H9 (cell line): ENCODE measurements around the gene HYDIN. TPM values are rescaled to one million over a fixed set of nuclear protein-coding genes. Genes with fewer than 3 reads are reported as not detected.

Source experiments
- DNase-seq: peaks from one replicate; pipeline ENCODE4 v3.0.0-alpha.2; 2017
- H2AFZ ChIP-seq: one replicate; pipeline ENCODE4 v1.6.1; 2013; ENCODE audit warnings: mild to moderate bottlenecking, low read length, control low read depth, moderate library complexity
- H2AK5ac ChIP-seq: 2 replicates; pipeline ENCODE4 v1.6.1; 2013; ENCODE audit warnings: low read length, control low read depth, mixed read lengths; ENCODE audit not compliant: insufficient read length
- H2BK120ac ChIP-seq: one replicate; pipeline ENCODE4 v1.6.1; 2013; ENCODE audit warnings: low read depth, mild to moderate bottlenecking, low read length, control low read depth, inconsistent platforms; ENCODE audit not compliant: poor library complexity, severe bottlenecking
- H2BK12ac ChIP-seq: 2 replicates; pipeline ENCODE4 v1.6.1; 2013; ENCODE audit warnings: low read length, control low read depth, mixed read lengths, low read depth; ENCODE audit not compliant: insufficient read length
- H2BK15ac ChIP-seq: 2 replicates; pipeline ENCODE4 v1.6.1; 2013; ENCODE audit warnings: low read depth, low read length, control low read depth
- H2BK20ac ChIP-seq: one replicate; pipeline ENCODE4 v1.6.1; 2013; ENCODE audit warnings: low read depth, mild to moderate bottlenecking, low read length, control low read depth, inconsistent platforms; ENCODE audit not compliant: poor library complexity, severe bottlenecking
- H2BK5ac ChIP-seq: 2 replicates; pipeline ENCODE4 v1.6.1; 2013; ENCODE audit warnings: low read length, control low read depth, mixed read lengths; ENCODE audit not compliant: insufficient read length
- H3K14ac ChIP-seq: 2 replicates; pipeline ENCODE4 v1.6.1; 2013; ENCODE audit warnings: low read length, control low read depth; ENCODE audit not compliant: insufficient read depth
- H3K18ac ChIP-seq: 2 replicates; pipeline ENCODE4 v1.6.1; 2013; ENCODE audit warnings: low read depth, mild to moderate bottlenecking, mixed read lengths, low read length, control low read depth; ENCODE audit not compliant: insufficient read length
- H3K23ac ChIP-seq: 2 replicates; pipeline ENCODE4 v1.6.1; 2013; ENCODE audit warnings: low read length, control low read depth, mixed read lengths, low read depth; ENCODE audit not compliant: insufficient read length
- H3K23me2 ChIP-seq: 2 replicates; pipeline ENCODE4 v1.6.1; 2013; ENCODE audit warnings: low read depth, mild to moderate bottlenecking, mixed read lengths, low read length, control low read depth; ENCODE audit not compliant: insufficient read length, poor library complexity, severe bottlenecking
- H3K27ac ChIP-seq: 2 replicates; pipeline ENCODE4 v1.5.1; 2013; ENCODE audit warnings: low read length, control low read depth, mixed read lengths, low read depth; ENCODE audit not compliant: insufficient read length
- H3K27me3 ChIP-seq: 2 replicates; pipeline ENCODE4 v1.6.1; 2013; ENCODE audit warnings: low read length, control low read depth, inconsistent platforms; ENCODE audit not compliant: insufficient read depth
- H3K4ac ChIP-seq: 2 replicates; pipeline ENCODE4 v1.6.1; 2013; ENCODE audit warnings: low read depth, mild to moderate bottlenecking, control low read depth, inconsistent platforms, low read length, moderate library complexity
- H3K4me1 ChIP-seq: 2 replicates; pipeline ENCODE4 v1.6.1; 2013; ENCODE audit warnings: low read length, control low read depth, inconsistent platforms; ENCODE audit not compliant: insufficient read depth
- H3K4me2 ChIP-seq: 2 replicates; pipeline ENCODE4 v1.6.1; 2013; ENCODE audit warnings: low read length, control low read depth, mixed read lengths; ENCODE audit not compliant: insufficient read length, insufficient read depth
- H3K56ac ChIP-seq: 2 replicates; pipeline ENCODE4 v1.6.1; 2013; ENCODE audit warnings: low read depth, mild to moderate bottlenecking, mixed read lengths, low read length, control low read depth; ENCODE audit not compliant: insufficient read length
- H3K79me1 ChIP-seq: 2 replicates; pipeline ENCODE4 v1.6.1; 2013; ENCODE audit warnings: low read depth, mild to moderate bottlenecking, moderate library complexity, low read length, control low read depth, inconsistent platforms; ENCODE audit not compliant: insufficient read depth, poor library complexity, severe bottlenecking
- H3K79me2 ChIP-seq: 2 replicates; pipeline ENCODE4 v1.6.1; 2013; ENCODE audit warnings: low read length, control low read depth, inconsistent platforms; ENCODE audit not compliant: insufficient read depth
- H3K9ac ChIP-seq: 2 replicates; pipeline ENCODE4 v1.6.1; 2013; ENCODE audit warnings: low read length, control low read depth, mixed read lengths; ENCODE audit not compliant: insufficient read length; ENCODE audit errors: extremely low read depth
- H3K9me3 ChIP-seq: one replicate; pipeline ENCODE4 v1.6.1; 2013; ENCODE audit warnings: low read depth, low read length, inconsistent platforms; ENCODE audit not compliant: control insufficient read depth
- H3T11ph ChIP-seq: one replicate; pipeline ENCODE4 v1.6.1; 2013; ENCODE audit warnings: mild to moderate bottlenecking, low read length, control low read depth, inconsistent platforms
- H4K20me1 ChIP-seq: one replicate; pipeline ENCODE4 v1.6.1; 2013; ENCODE audit not compliant: control insufficient read depth, insufficient read length, insufficient read depth
- H4K5ac ChIP-seq: 2 replicates; pipeline ENCODE4 v1.6.1; 2013; ENCODE audit warnings: low read depth, mild to moderate bottlenecking, mixed read lengths, low read length, control low read depth; ENCODE audit not compliant: insufficient read length
- H4K8ac ChIP-seq: replicated peaks from 2 replicates; pipeline ENCODE4 v1.6.1; 2013; ENCODE audit warnings: low read length, control low read depth, mixed read lengths, low read depth; ENCODE audit not compliant: insufficient read length
- H4K91ac ChIP-seq: 2 replicates; pipeline ENCODE4 v1.6.1; 2013; ENCODE audit warnings: low read depth, mild to moderate bottlenecking, moderate library complexity, mixed read lengths, low read length, control low read depth; ENCODE audit not compliant: insufficient read length
- H3K27ac Mint-ChIP-seq, 3 experiments: 2 replicates in 2 of 3; 3 replicates in 1 of 3; pipeline ENCODE4 v1.8.0; 2020 to 2021; ENCODE audit warnings: mixed read lengths in 3 of 3, mild to moderate bottlenecking in 1 of 3, moderate library complexity in 1 of 3
- H3K27me3 Mint-ChIP-seq: 2 replicates; pipeline ENCODE4 v1.8.0; 2021; ENCODE audit warnings: low read depth, mild to moderate bottlenecking, moderate library complexity, mixed read lengths
- H3K36me3 Mint-ChIP-seq, 3 experiments: 2 replicates in 2 of 3; 3 replicates in 1 of 3; pipeline ENCODE4 v1.8.0; 2020 to 2021; ENCODE audit warnings: low read depth in 3 of 3, mixed read lengths in 3 of 3; ENCODE audit not compliant: insufficient read depth in 1 of 3
- H3K4me1 Mint-ChIP-seq, 2 experiments: 2 replicates each; pipeline ENCODE4 v1.8.0; 2020; ENCODE audit warnings: mixed read lengths in 2 of 2
- H3K4me3 Mint-ChIP-seq, 2 experiments: 2 replicates in 1 of 2; 3 replicates in 1 of 2; pipeline ENCODE4 v1.8.0; 2020 to 2021; ENCODE audit warnings: mild to moderate bottlenecking in 2 of 2, mixed read lengths in 2 of 2, moderate library complexity in 1 of 2
- H3K9me3 Mint-ChIP-seq, 2 experiments: 2 replicates in 1 of 2; 3 replicates in 1 of 2; pipeline ENCODE4 v1.8.0; 2020; ENCODE audit warnings: mild to moderate bottlenecking in 2 of 2, mixed read lengths in 2 of 2, moderate library complexity in 1 of 2
- CTCF ChIP-seq: fragments of 200-600 bp; sonication (generic); conservative IDR thresholded peaks from 3 replicates; pipeline ENCODE4 v1.8.0; 2021; ENCODE audit warnings: antibody characterized with exemption, mild to moderate bottlenecking
- WGBS: extraction: QIAGEN DNeasy Blood & Tissue Kit; methylation state at CpG from one replicate; pipeline ENCODE4 v1.1.7; 2013; ENCODE audit warnings: missing lambda C conversion rate, low lambda C conversion rate, mixed read lengths; ENCODE audit not compliant: insufficient read length; ENCODE audit errors: extremely low coverage; 5-methylcytosine and 5-hydroxymethylcytosine counted together
- total RNA-seq: library from RNA; stranded (reverse); gene quantifications from 2 replicates; pipeline ENCODE4 v1.2.1, GENCODE V29; 2021

Gene HYDIN
- total RNA-seq, 1 experiment from 2014 or later, result 1.7 TPM

- Histone ChIP-seq H2BK15ac (no peak overlapping the region), H2AK5ac (no peak overlapping the region), H3K23ac (no peak overlapping the region), H3K4ac (no peak overlapping the region), H3K27ac (no peak overlapping the region), H2AFZ (no peak overlapping the region), H3K79me1 (no peaks in the 10 kb centered on the region), H3K23me2 (no peaks in the 10 kb centered on the region), H2BK20ac (no peak overlapping the region), H3K27me3 (no peaks in the 10 kb centered on the region), H3K18ac (no peak overlapping the region), H3K9ac (no peak overlapping the region), H3K56ac (no peak overlapping the region), H4K91ac (no peak overlapping the region), H2BK5ac (no peak overlapping the region), H3T11ph (no peak overlapping the region), H4K8ac (no peak overlapping the region), H3K9me3 (no peaks in the 10 kb centered on the region), H3K4me2 (no peak overlapping the region), H2BK120ac (no peak overlapping the region), H4K20me1 (no peaks in the 10 kb centered on the region), H4K5ac (no peak overlapping the region), H3K4me1 (no peaks in the 10 kb centered on the region), H2BK12ac (no peak overlapping the region), H3K79me2 (no peaks in the 10 kb centered on the region), H3K14ac (no peak overlapping the region)
- no peaks in the 10 kb centered on the region for H3K9me3 Mint-ChIP-seq
- H3K36me3 Mint-ChIP-seq, result peaks cover 6 to 34% (median 16%) of the 10 kb centered on the region in 3 experiments; a peak in 6 of 7 replicates
- WGBS, result no CpG with 5 or more reads among the region's 8 CpGs
- no peak for DNase-seq
- no peak for TF ChIP-seq CTCF
- no peak overlapping the region for H3K4me3 Mint-ChIP-seq
- no peaks in the 10 kb centered on the region for H3K4me1 Mint-ChIP-seq
- H3K27ac Mint-ChIP-seq, result no peak overlapping the region; a peak in 1 of 7 replicates
- no peaks in the 10 kb centered on the region for H3K27me3 Mint-ChIP-seq
Observed at GRCh38 chr16:70769131-70769530, 461.4 kb downstream of the HYDIN start.
